HG03439 (cell line): ENCODE results near the gene HECTD4.
"Not testable (repeated sequence)": the region's sequence is repeated elsewhere in the genome, so short reads cannot be mapped to it uniquely, and the experiment has no call there.

Experiments
- ATAC-seq: cut with Tn5 transposase; IDR thresholded peaks from one replicate; pipeline ENCODE4 v1.9.1; 2021; ENCODE audit warnings: mild to moderate bottlenecking, moderate library complexity; ENCODE audit not compliant: unreplicated experiment

The HECTD4 gene

GRCh38 chr12:112130441-112130998 is 251.7 kb downstream of the HECTD4 start:
- ATAC-seq: peak; percentile 50

GRCh38 chr12:112126911-112127310 is 255.3 kb downstream of the HECTD4 start:
- no peak for ATAC-seq

GRCh38 chr12:112126000-112126438 is 256.2 kb downstream of the HECTD4 start:
- ATAC-seq: no peak

GRCh38 chr12:112125250-112125999 is 256.8 kb downstream of the HECTD4 start, which contains the start of gene TRAFD1:
TSS of gene TRAFD1 (plus strand) at chr12:112125560. CDS start at chr12:112130523, 4,963 bp downstream.
- ATAC-seq: peak; percentile 93

- no peak for ATAC-seq
Observed at GRCh38 chr12:112124918-112125249, 257.3 kb downstream of the HECTD4 start.

GRCh38 chr12:112122823-112123690 is 259.2 kb downstream of the HECTD4 start:
- ATAC-seq: no peak

GRCh38 chr12:112121780-112122565 is 260.3 kb downstream of the HECTD4 start:
- no peak for ATAC-seq

GRCh38 chr12:112117685-112118084 is 264.5 kb downstream of the HECTD4 start:
- ATAC-seq: no peak

GRCh38 chr12:112116232-112117060 is 265.8 kb downstream of the HECTD4 start:
- ATAC-seq: no peak

GRCh38 chr12:112115259-112116045 is 266.8 kb downstream of the HECTD4 start:
- ATAC-seq: no peak

- ATAC-seq: no peak
Observed at GRCh38 chr12:112112409-112113133, 269.7 kb downstream of the HECTD4 start.

- no peak for ATAC-seq
Observed at GRCh38 chr12:112111931-112112330, 270.3 kb downstream of the HECTD4 start.

- not testable (repeated sequence) for ATAC-seq
Observed at GRCh38 chr12:112110787-112111662, 271.2 kb downstream of the HECTD4 start.
